Gastroesophageal sphincter (tissue), 3 donors: ENCODE data around the gene GOLGA8O.
"Not testable (repeated sequence)": the region's sequence is repeated elsewhere in the genome, so short reads cannot be mapped to it uniquely, and the experiment has no call there.

Source experiments
- POLR2A ChIP-seq, 2 donors: fragments of 450-650 bp; IDR thresholded peaks; one replicate each; pipeline ENCODE4 v1.6.1; 2017; ENCODE audit warnings: antibody characterized with exemption in 2 of 2, mild to moderate bottlenecking in 2 of 2, moderate library complexity in 1 of 2
- TF ChIP-seq, protein P1 (sequence below), 4 experiments: fragments of 200-600 bp in 2 of 4; fragments of 450-650 bp in 2 of 4; sonication (generic) in 1 of 4; IDR thresholded peaks; one replicate each; pipeline ENCODE4 v1.5.1; 2017 to 2019; ENCODE audit warnings: antibody characterized with exemption in 4 of 4, mild to moderate bottlenecking in 2 of 4, moderate library complexity in 2 of 4

- TF ChIP-seq, protein P1, sequence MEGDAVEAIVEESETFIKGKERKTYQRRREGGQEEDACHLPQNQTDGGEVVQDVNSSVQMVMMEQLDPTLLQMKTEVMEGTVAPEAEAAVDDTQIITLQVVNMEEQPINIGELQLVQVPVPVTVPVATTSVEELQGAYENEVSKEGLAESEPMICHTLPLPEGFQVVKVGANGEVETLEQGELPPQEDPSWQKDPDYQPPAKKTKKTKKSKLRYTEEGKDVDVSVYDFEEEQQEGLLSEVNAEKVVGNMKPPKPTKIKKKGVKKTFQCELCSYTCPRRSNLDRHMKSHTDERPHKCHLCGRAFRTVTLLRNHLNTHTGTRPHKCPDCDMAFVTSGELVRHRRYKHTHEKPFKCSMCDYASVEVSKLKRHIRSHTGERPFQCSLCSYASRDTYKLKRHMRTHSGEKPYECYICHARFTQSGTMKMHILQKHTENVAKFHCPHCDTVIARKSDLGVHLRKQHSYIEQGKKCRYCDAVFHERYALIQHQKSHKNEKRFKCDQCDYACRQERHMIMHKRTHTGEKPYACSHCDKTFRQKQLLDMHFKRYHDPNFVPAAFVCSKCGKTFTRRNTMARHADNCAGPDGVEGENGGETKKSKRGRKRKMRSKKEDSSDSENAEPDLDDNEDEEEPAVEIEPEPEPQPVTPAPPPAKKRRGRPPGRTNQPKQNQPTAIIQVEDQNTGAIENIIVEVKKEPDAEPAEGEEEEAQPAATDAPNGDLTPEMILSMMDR (IDR thresholded peaks at IDR 0.05), result not testable (repeated sequence)
- TF ChIP-seq POLR2A (IDR thresholded peaks at IDR 0.05), result not testable (repeated sequence)
Observed at GRCh38 chr15:32455534-32455933, at the start of gene GOLGA8O.
